Muscle of leg (tissue), 11 donors: Measurements from ENCODE around the gene DIS3L. TPM values are rescaled to one million over a fixed set of nuclear protein-coding genes. Genes with fewer than 3 reads are reported as not detected.
A peak's percentile ranks its signal among the peaks of the same experiment; 100 is the strongest.
"Not testable (repeated sequence)": the region's sequence is repeated elsewhere in the genome, so short reads cannot be mapped to it uniquely, and the experiment has no call there.

Experiments
- DNase-seq: peaks from one replicate; pipeline ENCODE4 v3.0.0; 2013
- H3K27ac ChIP-seq: one replicate; pipeline ENCODE4 v1.5.1; 2013; ENCODE audit warnings: mild to moderate bottlenecking, low read length, control low read depth
- H3K27me3 ChIP-seq: one replicate; pipeline ENCODE4 v1.6.1; 2013; ENCODE audit warnings: low read length; ENCODE audit not compliant: control insufficient read depth, insufficient read depth
- H3K36me3 ChIP-seq: one replicate; pipeline ENCODE4 v1.6.1; 2013; ENCODE audit warnings: low read length; ENCODE audit not compliant: control insufficient read depth, insufficient read depth
- H3K4me1 ChIP-seq: one replicate; pipeline ENCODE4 v1.6.1; 2013; ENCODE audit warnings: low read length; ENCODE audit not compliant: control insufficient read depth, insufficient read depth
- H3K4me3 ChIP-seq: one replicate; pipeline ENCODE4 v1.5.1; 2013; ENCODE audit warnings: low read length, control low read depth
- H3K9me3 ChIP-seq: replicated peaks from 2 replicates; pipeline ENCODE4 v1.6.1; 2013; ENCODE audit warnings: low read depth, low read length; ENCODE audit not compliant: control insufficient read depth
- WGBS: methylation state at CpG from one replicate; pipeline ENCODE4 v1.1.5; 2013; ENCODE audit warnings: missing lambda C conversion rate; ENCODE audit not compliant: insufficient coverage; 5-methylcytosine and 5-hydroxymethylcytosine counted together
- polyA plus RNA-seq, 8 donors: library from polyadenylated mRNA; unstranded; fragments of 120-200 nt; gene quantifications; one replicate each; pipeline versions ENCODE4 v1.2.1 to v1.2.3, GENCODE V29; 2013; ENCODE audit warnings: inconsistent platforms in 1 of 8, low replicate concordance in 1 of 8; ENCODE audit not compliant: insufficient read length in 8 of 8, insufficient read depth in 1 of 8
- total RNA-seq: library from RNA; stranded (reverse); fragments of 120-200 nt; gene quantifications from one replicate; pipeline ENCODE4 v1.2.4, GENCODE V29; 2013

DIS3L gene
- total and polyA plus RNA-seq, 9 donors, result 21.5 to 33.1 (median 29.9) TPM

DNA sequence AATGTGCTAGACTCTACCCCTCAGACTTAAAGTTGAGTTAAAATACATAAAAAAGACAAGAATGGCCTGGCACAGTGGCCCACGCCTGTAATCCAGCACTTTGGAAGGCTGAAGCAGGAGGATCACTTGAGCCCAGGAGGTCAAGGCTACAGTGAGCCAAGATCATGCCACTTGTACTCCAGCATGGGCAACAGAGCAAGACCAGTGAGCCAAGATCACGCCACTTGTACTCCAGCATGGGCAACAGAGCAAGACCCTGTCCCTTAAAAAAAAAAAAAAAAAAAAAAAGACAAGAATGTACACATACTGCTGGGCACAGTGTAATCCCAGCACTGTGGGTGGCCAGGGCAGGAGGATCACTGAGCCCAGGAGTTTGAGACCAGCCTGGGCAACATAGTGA, 17.4 kb downstream of the DIS3L start:
- H3K9me3 ChIP-seq, result no peaks in the 10 kb centered on the region
- no peaks in the 10 kb centered on the region for H3K27me3 ChIP-seq
- H3K4me3 ChIP-seq, result no peak overlapping the region
- H3K27ac ChIP-seq, result no peak overlapping the region
- peaks cover 61% of the 10 kb centered on the region for H3K36me3 ChIP-seq
- DNase-seq, result no peak
- H3K4me1 ChIP-seq, result no peaks in the 10 kb centered on the region
- WGBS, result 50% methylated on average over 1 of the region's 2 CpGs

DNA sequence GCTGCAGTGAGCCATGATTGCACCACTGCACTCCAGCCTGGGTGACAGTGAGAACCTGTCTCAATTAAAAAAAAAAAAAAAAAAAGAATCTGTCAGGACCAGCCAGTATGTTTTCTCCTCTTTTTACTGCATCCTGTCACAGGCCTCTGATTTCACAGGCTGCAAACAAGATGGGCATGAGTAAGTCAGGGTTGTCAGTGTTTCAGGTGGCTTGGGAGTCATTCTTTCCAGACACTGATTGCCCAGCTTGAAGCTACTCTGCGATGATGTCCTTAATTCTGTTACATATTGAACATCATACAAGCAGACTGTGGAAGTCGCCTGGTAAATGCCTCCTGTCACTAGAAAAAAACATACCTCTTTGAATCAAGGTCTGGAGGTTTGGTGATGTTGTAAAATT, 18.8 kb downstream of the DIS3L start:
- no peak overlapping the region for H3K4me3 ChIP-seq
- H3K27ac ChIP-seq, result no peak overlapping the region
- no peak for DNase-seq
- peaks cover 64% of the 10 kb centered on the region for H3K36me3 ChIP-seq
- no peaks in the 10 kb centered on the region for H3K4me1 ChIP-seq
- WGBS, result no CpG with 5 or more reads among the region's 2 CpGs
- no peaks in the 10 kb centered on the region for H3K27me3 ChIP-seq
- H3K9me3 ChIP-seq, result no peaks in the 10 kb centered on the region

DNA sequence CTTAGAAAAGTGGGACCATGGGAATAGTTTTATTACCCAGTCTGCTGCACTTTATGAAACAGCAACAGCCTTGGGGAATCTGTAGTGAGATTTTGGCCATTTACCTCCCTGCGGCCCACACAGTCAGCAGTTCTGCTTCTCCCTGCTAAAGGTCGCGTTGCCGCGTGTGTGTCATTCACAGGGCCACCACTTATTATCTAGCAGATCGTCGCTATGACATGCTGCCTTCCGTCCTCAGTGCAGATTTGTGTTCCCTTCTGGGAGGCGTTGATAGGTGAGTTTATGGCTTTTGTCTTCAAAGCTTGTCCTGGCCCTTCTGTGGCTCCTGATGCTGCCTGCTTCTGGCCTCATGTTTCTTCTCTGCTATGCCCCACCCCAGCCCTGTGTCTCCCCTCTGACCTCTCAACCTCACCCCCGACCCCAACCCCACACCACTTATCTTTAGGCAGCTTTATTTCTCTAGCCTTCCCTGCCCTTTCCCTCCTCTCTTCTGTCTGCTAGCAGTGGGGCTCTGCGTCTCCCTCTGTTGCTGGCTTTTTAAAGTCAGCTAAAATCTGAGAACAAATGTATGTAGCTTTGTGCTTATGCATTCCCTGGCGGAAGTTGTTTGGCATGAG, 30.1 kb downstream of the DIS3L start:
- 67% methylated on average over 1 of the region's 12 CpGs for WGBS
- Histone ChIP-seq H3K9me3 (no peaks in the 10 kb centered on the region), H3K36me3 (peaks cover 55% of the 10 kb centered on the region), H3K27me3 (no peaks in the 10 kb centered on the region), H3K27ac (no peak overlapping the region), H3K4me1 (no peaks in the 10 kb centered on the region), H3K4me3 (no peak overlapping the region)
- no peak for DNase-seq

DNA sequence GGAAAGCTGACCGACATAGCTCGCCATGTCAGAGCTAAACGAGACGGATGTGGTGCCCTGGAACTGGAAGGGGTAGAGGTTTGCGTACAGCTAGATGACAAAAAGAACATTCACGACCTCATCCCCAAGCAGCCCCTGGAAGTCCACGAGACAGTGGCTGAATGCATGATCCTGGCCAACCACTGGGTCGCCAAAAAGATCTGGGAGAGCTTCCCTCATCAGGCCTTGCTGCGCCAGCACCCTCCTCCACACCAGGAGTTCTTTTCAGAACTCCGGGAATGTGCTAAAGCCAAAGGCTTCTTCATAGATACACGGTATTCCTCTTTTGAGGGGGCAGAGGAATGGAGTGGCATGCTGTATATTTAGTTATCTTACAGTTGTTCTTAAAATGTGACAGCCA, 32.7 kb downstream of the DIS3L start:
- Histone ChIP-seq H3K27me3 (no peaks in the 10 kb centered on the region), H3K4me3 (no peak overlapping the region), H3K9me3 (no peaks in the 10 kb centered on the region), H3K36me3 (peaks cover 56% of the 10 kb centered on the region), H3K27ac (no peak overlapping the region), H3K4me1 (no peaks in the 10 kb centered on the region)
- DNase-seq, result no peak
- whole genome bisulfite sequencing, result 97% methylated on average over 6 of the region's 11 CpGs

DNA sequence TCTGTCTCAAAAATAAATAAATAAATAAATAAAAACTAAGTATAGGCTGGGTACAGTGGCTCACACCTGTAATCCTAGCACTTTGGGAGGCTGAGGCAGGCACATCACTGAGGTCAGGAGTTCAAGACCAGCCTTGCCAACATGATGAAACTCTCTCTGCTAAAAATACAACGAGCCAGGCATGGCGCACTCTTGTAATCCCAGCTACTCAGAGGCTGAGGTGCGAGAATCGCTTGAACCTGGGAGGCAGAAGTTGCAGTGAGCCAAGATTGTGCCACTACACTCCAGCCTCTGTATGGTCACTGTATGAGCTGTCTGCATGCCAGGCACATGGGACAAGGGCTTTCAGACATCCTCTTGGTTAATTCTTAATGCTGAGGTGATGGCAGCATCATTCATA, 34.4 kb downstream of the DIS3L start:
- no peaks in the 10 kb centered on the region for H3K4me1 ChIP-seq
- no peak overlapping the region for H3K4me3 ChIP-seq
- WGBS, result 95% methylated on average over 4 of the region's 4 CpGs
- no peaks in the 10 kb centered on the region for H3K9me3 ChIP-seq
- no peak overlapping the region for H3K27ac ChIP-seq
- H3K36me3 ChIP-seq, result peaks cover 55% of the 10 kb centered on the region
- no peak for DNase-seq
- no peaks in the 10 kb centered on the region for H3K27me3 ChIP-seq

DNA sequence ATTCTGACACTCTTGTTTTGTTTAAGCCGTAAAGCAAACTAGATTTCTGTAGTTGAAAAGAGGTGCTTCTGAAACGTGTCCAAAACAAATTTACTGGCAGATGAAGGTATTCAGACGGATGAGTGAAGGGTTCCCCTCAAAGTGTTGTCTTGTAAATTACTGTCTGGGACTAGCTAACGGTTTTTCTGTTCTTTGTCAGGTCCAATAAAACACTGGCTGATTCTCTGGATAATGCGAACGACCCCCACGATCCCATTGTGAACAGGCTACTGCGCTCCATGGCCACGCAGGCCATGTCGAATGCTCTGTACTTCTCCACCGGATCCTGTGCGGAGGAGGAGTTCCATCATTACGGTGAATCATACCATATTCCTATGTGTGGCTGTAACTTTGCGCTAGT, 35.4 kb downstream of the DIS3L start:
- H3K9me3 ChIP-seq, result no peaks in the 10 kb centered on the region
- no peaks in the 10 kb centered on the region for H3K27me3 ChIP-seq
- H3K4me1 ChIP-seq, result no peaks in the 10 kb centered on the region
- no peak overlapping the region for H3K27ac ChIP-seq
- DNase-seq, result no peak
- peaks cover 53% of the 10 kb centered on the region for H3K36me3 ChIP-seq
- 86% methylated on average over 10 of the region's 14 CpGs for WGBS
- H3K4me3 ChIP-seq, result no peak overlapping the region

DNA sequence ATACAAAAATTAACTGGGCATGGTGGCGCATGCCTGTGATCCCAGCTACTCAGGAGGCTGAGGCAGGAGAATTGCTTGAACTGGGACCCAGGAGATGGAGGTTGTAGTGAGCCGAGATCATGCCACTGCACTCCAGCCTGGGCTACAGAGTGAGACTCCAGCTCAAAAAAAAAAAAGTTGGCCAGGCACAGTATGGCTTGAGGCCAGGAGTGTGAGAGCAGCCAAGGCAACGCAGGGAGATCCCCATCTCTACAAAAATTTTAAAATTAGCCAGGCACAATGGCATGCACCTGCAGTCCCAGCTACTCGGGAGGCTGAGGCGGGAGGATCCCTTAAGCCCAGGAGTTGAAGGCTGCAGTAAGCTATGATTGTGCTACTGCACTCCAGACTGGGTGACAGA, 55.2 kb downstream of the DIS3L start:
- not testable (repeated sequence) for H3K4me3 ChIP-seq, H3K27ac ChIP-seq, DNase-seq, H3K27me3 ChIP-seq, H3K9me3 ChIP-seq, H3K4me1 ChIP-seq
- H3K36me3 ChIP-seq, result peaks cover 26% of the 10 kb centered on the region
- 74% methylated on average over 5 of the region's 5 CpGs for WGBS

DNA sequence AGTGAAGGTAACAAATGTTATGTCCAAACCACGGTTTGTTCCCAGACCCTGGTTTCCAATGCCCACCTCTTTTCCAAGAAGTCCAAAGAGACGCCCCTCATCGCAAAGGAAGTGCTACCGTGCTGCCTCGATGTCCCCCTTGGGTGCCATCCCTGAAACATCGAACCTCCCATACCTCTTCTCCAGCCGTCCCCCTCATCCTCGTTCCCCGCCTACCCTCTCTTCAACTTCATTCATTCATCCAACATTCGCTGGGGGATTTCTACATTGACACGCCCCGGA, 62.6 kb downstream of the DIS3L start:
- WGBS, result 0% methylated on average over 10 of the region's 12 CpGs
- H3K4me3 ChIP-seq, result peak overlapping the region; percentile 87
- H3K27me3 ChIP-seq, result no peaks in the 10 kb centered on the region
- peak overlapping the region; percentile 81 for H3K27ac ChIP-seq
- H3K36me3 ChIP-seq, result peaks cover 2% of the 10 kb centered on the region
- H3K4me1 ChIP-seq, result peaks cover 10% of the 10 kb centered on the region
- no peaks in the 10 kb centered on the region for H3K9me3 ChIP-seq
- DNase-seq, result no peak

DNA sequence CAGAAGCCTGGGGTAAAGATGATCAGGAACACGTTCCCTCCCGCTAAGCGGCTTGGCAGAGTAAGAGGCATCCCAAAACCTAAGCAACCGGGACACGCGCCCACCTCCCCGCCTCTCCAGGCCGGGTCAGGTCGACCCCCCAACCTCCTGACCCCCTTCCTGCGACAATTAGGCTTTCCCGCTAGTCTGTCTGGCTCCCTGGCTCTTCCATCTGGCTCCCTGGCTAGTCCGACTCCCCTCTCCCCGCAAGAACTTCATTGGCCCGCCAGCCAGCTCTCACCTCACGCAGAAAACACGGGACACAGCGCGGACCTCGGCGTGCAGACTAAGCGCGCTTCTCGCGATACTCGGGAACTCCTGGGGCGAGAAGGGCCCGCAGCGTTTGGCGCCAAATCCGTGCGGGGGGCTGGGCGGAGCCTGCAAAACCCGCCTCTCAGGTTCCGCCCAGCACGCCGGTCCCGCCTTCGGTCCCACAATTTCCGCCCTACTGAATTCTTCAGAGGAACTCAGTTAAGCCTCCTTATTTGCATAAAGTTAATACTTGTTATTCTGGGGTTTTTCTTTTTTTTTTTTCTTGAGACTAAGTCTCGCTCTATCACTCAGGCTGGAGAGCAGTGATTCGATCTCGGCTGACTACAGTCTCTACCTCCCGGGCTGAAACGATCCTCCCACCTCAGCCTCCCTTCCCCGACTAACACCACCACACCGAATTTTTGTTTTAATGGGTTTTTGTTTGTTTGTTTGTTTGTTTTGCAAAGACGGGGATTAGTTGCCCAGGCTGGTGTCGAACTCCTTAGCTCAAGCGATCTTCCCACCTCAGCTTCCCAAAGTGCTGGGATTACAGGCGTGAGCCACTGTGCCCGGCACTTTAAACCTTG, 63.2 kb downstream of the DIS3L start, which contains the start of gene TIPIN:
TSS of gene TIPIN (minus strand) at position 327 of the 878 bp plus-strand sequence. CDS start 3,738 bp downstream, outside the sequence.
- WGBS, result 3% methylated on average over 29 of the region's 51 CpGs
- peak within 1 kb of the TSS; percentile 81 for H3K27ac ChIP-seq
- no peaks in the 10 kb centered on the region for H3K27me3 ChIP-seq
- DNase-seq, result peak; percentile 98
- H3K9me3 ChIP-seq, result no peaks in the 10 kb centered on the region
- H3K36me3 ChIP-seq, result peaks cover 2% of the 10 kb centered on the region
- H3K4me1 ChIP-seq, result peaks cover 10% of the 10 kb centered on the region
- H3K4me3 ChIP-seq, result peak within 1 kb of the TSS; percentile 87

DNA sequence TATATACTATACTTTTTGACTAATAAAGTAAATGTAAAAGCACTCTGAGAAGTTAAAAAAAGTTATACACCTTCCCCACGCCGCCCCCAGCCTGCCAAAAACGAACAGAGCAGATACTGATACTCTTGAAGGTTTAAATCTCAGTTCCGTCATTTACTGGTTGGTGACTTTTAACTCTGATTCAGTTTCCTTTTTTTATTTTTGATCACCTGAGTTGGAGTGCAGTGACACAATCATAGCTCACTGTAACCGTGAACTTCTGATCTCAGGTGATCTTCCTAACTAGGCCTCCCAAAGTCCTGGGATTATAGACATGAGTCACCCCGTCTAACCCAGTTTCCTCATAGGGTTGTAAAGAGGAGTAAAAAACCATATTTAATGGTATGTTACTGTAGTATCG, 66.4 kb downstream of the DIS3L start:
- Histone ChIP-seq H3K4me3 (no peak overlapping the region), H3K27me3 (no peaks in the 10 kb centered on the region), H3K4me1 (peaks cover 10% of the 10 kb centered on the region), H3K27ac (no peak overlapping the region), H3K9me3 (no peaks in the 10 kb centered on the region), H3K36me3 (no peaks in the 10 kb centered on the region)
- no peak for DNase-seq
- whole genome bisulfite sequencing, result 60% methylated on average over 4 of the region's 7 CpGs
